ENCODE measurements around the gene PDGFRB.

The PDGFRB gene

GRCh38 chr5:150133581-150134197 lies 22.0 kb downstream of the PDGFRB start:
- H3K4me3 ChIP-seq (ENCODE audit: low read length) = no peak overlapping the region
- TF ChIP-seq, protein P1, sequence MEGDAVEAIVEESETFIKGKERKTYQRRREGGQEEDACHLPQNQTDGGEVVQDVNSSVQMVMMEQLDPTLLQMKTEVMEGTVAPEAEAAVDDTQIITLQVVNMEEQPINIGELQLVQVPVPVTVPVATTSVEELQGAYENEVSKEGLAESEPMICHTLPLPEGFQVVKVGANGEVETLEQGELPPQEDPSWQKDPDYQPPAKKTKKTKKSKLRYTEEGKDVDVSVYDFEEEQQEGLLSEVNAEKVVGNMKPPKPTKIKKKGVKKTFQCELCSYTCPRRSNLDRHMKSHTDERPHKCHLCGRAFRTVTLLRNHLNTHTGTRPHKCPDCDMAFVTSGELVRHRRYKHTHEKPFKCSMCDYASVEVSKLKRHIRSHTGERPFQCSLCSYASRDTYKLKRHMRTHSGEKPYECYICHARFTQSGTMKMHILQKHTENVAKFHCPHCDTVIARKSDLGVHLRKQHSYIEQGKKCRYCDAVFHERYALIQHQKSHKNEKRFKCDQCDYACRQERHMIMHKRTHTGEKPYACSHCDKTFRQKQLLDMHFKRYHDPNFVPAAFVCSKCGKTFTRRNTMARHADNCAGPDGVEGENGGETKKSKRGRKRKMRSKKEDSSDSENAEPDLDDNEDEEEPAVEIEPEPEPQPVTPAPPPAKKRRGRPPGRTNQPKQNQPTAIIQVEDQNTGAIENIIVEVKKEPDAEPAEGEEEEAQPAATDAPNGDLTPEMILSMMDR (IDR thresholded peaks at IDR 0.05; ENCODE audit: insufficient read depth, low read depth, low read length, missing control alignments) = no peak
- DNase-seq (ENCODE audit: low read depth) = no peak

GRCh38 chr5:150132740-150133139 lies 22.9 kb downstream of the PDGFRB start:
- H3K4me3 ChIP-seq (ENCODE audit: low read length) = no peak overlapping the region
- no peak for DNase-seq (ENCODE audit: low read depth)
- TF ChIP-seq, protein P1 (IDR thresholded peaks at IDR 0.05; ENCODE audit: insufficient read depth, low read depth, low read length, missing control alignments) = no peak

GRCh38 chr5:150131978-150132694 lies 23.5 kb downstream of the PDGFRB start:
- TF ChIP-seq, protein P1 (IDR thresholded peaks at IDR 0.05; ENCODE audit: insufficient read depth, low read depth, low read length, missing control alignments) = no peak
- DNase-seq (ENCODE audit: low read depth) = no peak
- no peak overlapping the region for H3K4me3 ChIP-seq (ENCODE audit: low read length)

- no peak for DNase-seq (ENCODE audit: low read depth)
- TF ChIP-seq, protein P1 (IDR thresholded peaks at IDR 0.05; ENCODE audit: insufficient read depth, low read depth, low read length, missing control alignments) = no peak
- H3K4me3 ChIP-seq (ENCODE audit: low read length) = no peak overlapping the region
Measured at GRCh38 chr5:150131461-150131860, 24.2 kb downstream of the PDGFRB start.

DNA sequence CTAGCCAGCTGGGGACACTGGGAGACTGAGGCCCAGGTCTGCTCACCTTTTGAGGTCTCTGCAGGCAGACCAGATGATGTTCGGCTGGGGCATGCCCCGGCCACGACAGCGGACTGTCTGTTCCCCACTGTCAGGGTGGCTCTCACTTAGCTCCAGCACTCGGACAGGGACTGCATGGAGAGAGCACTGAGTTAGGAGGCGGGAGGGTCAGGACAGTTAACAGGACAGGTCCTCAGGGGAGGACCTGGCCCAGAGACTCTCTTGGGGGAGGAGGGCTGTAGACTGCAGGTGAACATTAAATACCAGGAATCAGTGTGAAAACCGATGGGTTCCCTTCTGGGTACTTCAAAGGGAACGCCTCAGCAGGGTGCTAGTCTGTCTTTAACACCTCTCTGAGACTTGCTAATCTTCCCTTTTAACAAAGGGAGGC lies 25.1 kb downstream of the PDGFRB start:
- DNase-seq (ENCODE audit: low read depth) = no peak
- TF ChIP-seq, protein P1 (IDR thresholded peaks at IDR 0.05; ENCODE audit: insufficient read depth, low read depth, low read length, missing control alignments) = no peak
- no peak overlapping the region for H3K4me3 ChIP-seq (ENCODE audit: low read length)

- TF ChIP-seq, protein P1 (IDR thresholded peaks at IDR 0.05; ENCODE audit: insufficient read depth, low read depth, low read length, missing control alignments) = peak; percentile 96
- peak overlapping the region; percentile 33 for H3K4me3 ChIP-seq (ENCODE audit: low read length)
- DNase-seq (ENCODE audit: low read depth) = peak; percentile 69
Measured at GRCh38 chr5:150129813-150130492, 25.7 kb downstream of the PDGFRB start.
